ENCODE results near the gene FNDC4. TPM values are rescaled to one million over a fixed set of nuclear protein-coding genes. Genes with fewer than 3 reads are reported as not detected.

Gene FNDC4
- polyA plus RNA-seq, 1 donor = 4.2 TPM

DNA sequence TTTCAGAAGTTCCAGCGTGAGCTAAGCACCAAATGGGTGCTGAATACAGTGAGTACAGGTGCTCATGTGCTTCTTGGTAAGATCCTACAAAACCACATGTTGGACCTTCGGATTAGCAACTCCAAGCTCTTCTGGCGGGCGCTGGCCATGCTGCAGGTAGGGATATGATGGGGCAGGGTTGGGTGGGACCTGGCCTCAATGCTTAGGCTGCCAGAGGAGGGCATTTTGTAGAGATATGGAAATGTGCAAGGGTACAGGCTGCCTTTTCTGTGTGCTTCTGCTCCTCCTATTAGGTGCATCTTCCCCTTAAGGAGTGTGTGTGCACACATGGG lies 23.7 kb upstream of the FNDC4 start:
- no peak overlapping the region for H3K27ac ChIP-seq (ENCODE audit: low read length)
- no peak overlapping the region for H3K4me3 ChIP-seq (ENCODE audit: low read length)
- H3K9me3 ChIP-seq (ENCODE audit: control insufficient read depth, low read depth, low read length) = no peaks in the 10 kb centered on the region
- H3K27me3 ChIP-seq (ENCODE audit: control insufficient read depth, insufficient read depth, low read length) = peaks cover 2% of the 10 kb centered on the region
- no peak for DNase-seq
- WGBS (ENCODE audit: insufficient coverage, low lambda C conversion rate) = no CpG with 5 or more reads among the region's 4 CpGs
- H3K36me3 ChIP-seq (ENCODE audit: control insufficient read depth, insufficient read depth, low read length) = no peaks in the 10 kb centered on the region
- no peaks in the 10 kb centered on the region for H3K4me1 ChIP-seq (ENCODE audit: control insufficient read depth, insufficient read depth, low read length)

DNA sequence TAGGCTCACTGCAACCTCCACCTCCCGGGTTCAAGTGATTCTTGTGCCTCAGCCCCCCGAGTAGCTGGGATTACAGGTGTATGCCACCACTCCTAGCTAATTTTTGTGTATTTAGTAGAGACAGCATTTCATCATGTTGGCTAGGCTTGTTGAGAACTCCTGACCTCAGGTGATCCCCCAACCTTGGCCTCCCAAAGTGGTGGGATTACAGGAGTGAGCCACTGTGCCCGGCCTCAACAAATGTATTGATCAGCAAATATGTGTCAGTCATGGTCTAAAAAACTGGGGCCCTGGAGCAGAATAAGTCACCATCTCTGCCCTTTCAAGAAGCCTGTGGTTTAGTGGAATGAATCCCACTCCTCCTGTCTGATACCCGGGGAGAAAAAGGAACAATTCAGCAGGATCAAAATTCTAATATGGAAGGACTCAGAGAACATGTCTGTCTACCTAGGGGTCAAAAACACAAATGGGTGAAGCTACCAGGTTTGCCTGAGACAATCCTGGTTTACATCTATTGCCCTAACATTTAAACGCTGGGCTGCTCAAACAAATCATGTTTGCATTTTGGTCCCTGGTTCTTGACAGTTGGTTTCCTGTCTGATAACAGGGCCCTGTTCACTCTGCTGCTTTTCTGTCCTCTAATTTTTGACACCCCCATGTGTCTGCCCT lies 23.2 kb upstream of the FNDC4 start:
- DNase-seq = no peak
- no peak overlapping the region for H3K27ac ChIP-seq (ENCODE audit: low read length)
- 42% methylated on average over 2 of the region's 5 CpGs for WGBS (ENCODE audit: insufficient coverage, low lambda C conversion rate)
- no peak overlapping the region for H3K4me3 ChIP-seq (ENCODE audit: low read length)
- H3K4me1 ChIP-seq (ENCODE audit: control insufficient read depth, insufficient read depth, low read length) = no peaks in the 10 kb centered on the region
- no peaks in the 10 kb centered on the region for H3K9me3 ChIP-seq (ENCODE audit: control insufficient read depth, low read depth, low read length)
- H3K27me3 ChIP-seq (ENCODE audit: control insufficient read depth, insufficient read depth, low read length) = no peaks in the 10 kb centered on the region
- H3K36me3 ChIP-seq (ENCODE audit: control insufficient read depth, insufficient read depth, low read length) = no peaks in the 10 kb centered on the region

DNA sequence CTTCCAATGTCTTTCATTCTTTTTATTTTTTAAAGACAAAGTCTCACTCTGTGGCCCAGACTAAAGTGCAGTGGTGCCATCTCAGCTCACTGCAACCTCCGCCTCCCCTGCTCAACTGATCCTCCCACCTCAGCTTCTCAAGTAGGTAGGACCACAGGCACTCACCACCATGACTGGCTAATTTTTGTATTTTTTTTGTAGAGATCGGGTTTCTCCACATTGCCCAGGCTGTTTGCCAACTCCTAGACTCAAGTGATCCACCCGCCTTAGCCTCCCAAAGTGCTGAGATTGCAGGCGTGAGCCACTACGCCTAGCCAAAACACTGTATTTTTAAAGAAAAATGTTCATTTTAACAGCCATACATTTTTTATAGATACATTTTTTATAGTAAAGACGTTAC lies 14.3 kb upstream of the FNDC4 start:
- no peaks in the 10 kb centered on the region for H3K36me3 ChIP-seq (ENCODE audit: control insufficient read depth, insufficient read depth, low read length)
- 65% methylated on average over 2 of the region's 6 CpGs for WGBS (ENCODE audit: insufficient coverage, low lambda C conversion rate)
- H3K27ac ChIP-seq (ENCODE audit: low read length) = no peak overlapping the region
- H3K4me1 ChIP-seq (ENCODE audit: control insufficient read depth, insufficient read depth, low read length) = no peaks in the 10 kb centered on the region
- H3K27me3 ChIP-seq (ENCODE audit: control insufficient read depth, insufficient read depth, low read length) = no peaks in the 10 kb centered on the region
- no peak for DNase-seq
- H3K4me3 ChIP-seq (ENCODE audit: low read length) = no peak overlapping the region
- no peaks in the 10 kb centered on the region for H3K9me3 ChIP-seq (ENCODE audit: control insufficient read depth, low read depth, low read length)

DNA sequence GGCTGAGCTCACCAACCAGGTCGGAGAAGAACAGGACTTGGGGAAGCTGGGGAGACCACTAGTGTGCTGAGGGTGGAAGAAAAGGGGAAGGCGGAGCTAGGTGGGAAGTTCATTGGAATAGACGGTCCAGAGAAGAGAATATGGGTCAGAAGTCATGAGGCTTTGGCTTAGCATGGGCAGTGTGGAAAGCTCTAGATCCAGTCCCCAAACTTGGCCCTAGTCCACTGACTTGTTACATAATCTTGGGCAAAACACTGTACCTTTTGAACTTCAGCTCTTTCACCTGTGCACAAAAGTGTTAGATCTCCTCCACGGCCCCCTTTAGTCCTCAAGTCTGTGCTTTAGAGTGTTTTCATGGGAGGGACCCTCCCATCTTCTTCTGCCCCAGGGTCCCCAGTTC lies 12.3 kb upstream of the FNDC4 start:
- H3K27me3 ChIP-seq (ENCODE audit: control insufficient read depth, insufficient read depth, low read length) = no peaks in the 10 kb centered on the region
- H3K4me3 ChIP-seq (ENCODE audit: low read length) = no peak overlapping the region
- no peaks in the 10 kb centered on the region for H3K4me1 ChIP-seq (ENCODE audit: control insufficient read depth, insufficient read depth, low read length)
- no peaks in the 10 kb centered on the region for H3K36me3 ChIP-seq (ENCODE audit: control insufficient read depth, insufficient read depth, low read length)
- H3K27ac ChIP-seq (ENCODE audit: low read length) = no peak overlapping the region
- DNase-seq = no peak
- WGBS (ENCODE audit: insufficient coverage, low lambda C conversion rate) = 100% methylated on average over 1 of the region's 4 CpGs
- H3K9me3 ChIP-seq (ENCODE audit: control insufficient read depth, low read depth, low read length) = no peaks in the 10 kb centered on the region

DNA sequence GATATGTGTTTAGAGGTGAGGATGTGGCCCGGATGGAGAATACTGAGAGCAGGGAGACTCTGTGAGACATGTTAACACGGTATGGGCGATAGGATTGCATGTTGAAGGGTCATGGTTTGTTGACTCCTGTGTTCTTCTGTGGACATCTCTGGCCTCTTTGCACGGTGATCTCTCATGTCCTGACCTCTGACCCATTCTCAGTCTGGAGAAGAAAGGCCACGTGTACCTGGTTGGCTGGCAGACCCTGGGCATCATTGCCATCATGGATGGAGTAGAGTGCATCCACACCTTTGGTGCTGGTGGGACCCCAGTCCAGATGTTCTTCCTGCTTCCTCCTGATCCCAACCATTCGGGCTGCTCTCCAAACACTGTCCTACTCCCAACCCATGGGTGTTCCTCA lies 11.6 kb upstream of the FNDC4 start:
- no peaks in the 10 kb centered on the region for H3K4me1 ChIP-seq (ENCODE audit: control insufficient read depth, insufficient read depth, low read length)
- no peak for DNase-seq
- no CpG with 5 or more reads among the region's 6 CpGs for WGBS (ENCODE audit: insufficient coverage, low lambda C conversion rate)
- no peak overlapping the region for H3K4me3 ChIP-seq (ENCODE audit: low read length)
- H3K27me3 ChIP-seq (ENCODE audit: control insufficient read depth, insufficient read depth, low read length) = no peaks in the 10 kb centered on the region
- no peaks in the 10 kb centered on the region for H3K36me3 ChIP-seq (ENCODE audit: control insufficient read depth, insufficient read depth, low read length)
- no peaks in the 10 kb centered on the region for H3K9me3 ChIP-seq (ENCODE audit: control insufficient read depth, low read depth, low read length)
- no peak overlapping the region for H3K27ac ChIP-seq (ENCODE audit: low read length)

DNA sequence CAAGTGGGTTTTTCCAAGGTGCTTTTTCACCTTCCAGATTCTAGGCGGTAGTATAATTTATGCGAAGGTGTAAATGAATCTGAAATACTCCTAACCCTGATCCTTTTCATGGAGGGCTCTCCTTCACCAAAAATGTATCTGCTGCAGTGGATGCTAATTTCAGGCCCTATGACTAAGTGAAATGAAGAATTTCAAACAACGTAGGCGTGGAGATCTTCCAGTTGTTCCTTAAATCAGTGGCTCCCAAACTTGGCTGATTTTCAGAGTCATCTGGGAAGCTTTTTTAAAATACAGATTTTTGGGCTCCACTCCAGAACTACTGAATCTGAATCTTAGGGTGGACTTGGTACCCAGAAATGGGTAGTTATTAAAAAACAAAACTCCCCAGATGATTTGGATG lies 7.1 kb upstream of the FNDC4 start:
- no peak overlapping the region for H3K27ac ChIP-seq (ENCODE audit: low read length)
- H3K36me3 ChIP-seq (ENCODE audit: control insufficient read depth, insufficient read depth, low read length) = no peaks in the 10 kb centered on the region
- H3K9me3 ChIP-seq (ENCODE audit: control insufficient read depth, low read depth, low read length) = no peaks in the 10 kb centered on the region
- H3K4me3 ChIP-seq (ENCODE audit: low read length) = no peak overlapping the region
- H3K27me3 ChIP-seq (ENCODE audit: control insufficient read depth, insufficient read depth, low read length) = peaks cover 13% of the 10 kb centered on the region
- 80% methylated on average over 2 of the region's 4 CpGs for WGBS (ENCODE audit: insufficient coverage, low lambda C conversion rate)
- no peak for DNase-seq
- peaks cover 1% of the 10 kb centered on the region for H3K4me1 ChIP-seq (ENCODE audit: control insufficient read depth, insufficient read depth, low read length)

DNA sequence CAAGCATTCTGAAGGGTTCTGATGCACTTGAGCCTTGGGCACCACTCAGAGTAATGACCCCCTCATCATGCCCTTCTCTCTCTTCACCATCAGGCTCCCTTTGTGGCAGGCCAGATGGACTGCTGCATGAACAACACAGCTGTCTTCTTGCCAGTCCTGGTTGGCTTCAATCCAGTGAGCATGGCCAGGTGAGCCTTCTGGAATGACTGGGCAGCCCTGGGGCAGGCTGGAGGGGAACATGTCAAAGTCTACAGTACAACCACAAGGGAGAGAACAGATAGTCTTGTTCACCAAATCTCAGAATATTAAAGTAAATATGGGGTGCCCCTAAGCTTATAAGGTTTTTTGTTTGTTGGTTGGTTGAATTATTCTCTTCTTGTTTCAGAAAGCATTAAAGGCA lies 6.0 kb upstream of the FNDC4 start:
- Histone ChIP-seq H3K27ac (ENCODE audit: low read length) (no peak overlapping the region), H3K36me3 (ENCODE audit: control insufficient read depth, insufficient read depth, low read length) (no peaks in the 10 kb centered on the region), H3K9me3 (ENCODE audit: control insufficient read depth, low read depth, low read length) (no peaks in the 10 kb centered on the region), H3K4me1 (ENCODE audit: control insufficient read depth, insufficient read depth, low read length) (peaks cover 9% of the 10 kb centered on the region), H3K4me3 (ENCODE audit: low read length) (no peak overlapping the region), H3K27me3 (ENCODE audit: control insufficient read depth, insufficient read depth, low read length) (peaks cover 17% of the 10 kb centered on the region)
- no peak for DNase-seq

DNA sequence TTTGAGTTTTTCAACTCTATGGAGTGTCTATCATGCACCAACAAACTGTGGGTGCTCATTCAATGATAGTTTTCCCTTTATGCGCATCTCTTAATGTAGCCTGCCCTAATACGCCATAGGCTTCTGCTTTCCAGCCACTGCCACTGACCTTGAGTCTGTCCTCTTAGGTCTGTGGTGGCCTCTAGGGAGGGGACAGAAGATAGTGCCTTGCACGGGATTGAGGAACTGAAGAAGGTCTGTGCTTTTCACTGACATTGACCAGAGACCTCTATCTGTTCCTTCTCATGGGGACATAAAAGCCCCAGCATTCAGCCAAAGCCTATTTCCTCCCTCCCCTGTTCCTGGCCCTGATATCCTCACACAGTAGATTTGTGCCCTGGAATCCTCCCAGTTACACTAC lies 4.0 kb upstream of the FNDC4 start:
- Histone ChIP-seq H3K4me1 (ENCODE audit: control insufficient read depth, insufficient read depth, low read length) (peaks cover 12% of the 10 kb centered on the region), H3K9me3 (ENCODE audit: control insufficient read depth, low read depth, low read length) (no peaks in the 10 kb centered on the region), H3K27ac (ENCODE audit: low read length) (no peak overlapping the region), H3K36me3 (ENCODE audit: control insufficient read depth, insufficient read depth, low read length) (no peaks in the 10 kb centered on the region), H3K4me3 (ENCODE audit: low read length) (no peak overlapping the region), H3K27me3 (ENCODE audit: control insufficient read depth, insufficient read depth, low read length) (peaks cover 34% of the 10 kb centered on the region)
- WGBS (ENCODE audit: insufficient coverage, low lambda C conversion rate) = 90% methylated on average over 2 of the region's 3 CpGs
- DNase-seq = no peak

DNA sequence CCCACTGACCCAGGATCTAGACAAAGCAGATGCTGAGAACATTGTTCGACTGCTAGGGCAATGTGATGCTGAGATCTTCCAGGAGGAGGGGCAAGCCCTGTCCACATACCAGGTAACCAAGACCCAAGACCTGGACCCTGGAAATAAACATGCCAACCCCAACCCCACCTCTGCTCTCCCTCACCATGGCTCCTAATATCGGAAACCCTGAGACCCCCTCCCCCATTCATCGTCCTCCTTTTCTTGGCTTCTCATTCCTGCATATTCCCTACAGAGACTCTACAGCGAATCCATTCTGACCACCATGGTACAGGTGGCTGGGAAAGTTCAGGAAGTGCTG lies 2.3 kb upstream of the FNDC4 start:
- H3K9me3 ChIP-seq (ENCODE audit: control insufficient read depth, low read depth, low read length) = no peaks in the 10 kb centered on the region
- H3K27me3 ChIP-seq (ENCODE audit: control insufficient read depth, insufficient read depth, low read length) = peaks cover 41% of the 10 kb centered on the region
- 68% methylated on average over 3 of the region's 4 CpGs for WGBS (ENCODE audit: insufficient coverage, low lambda C conversion rate)
- no peak for DNase-seq
- H3K4me3 ChIP-seq (ENCODE audit: low read length) = no peak overlapping the region
- no peaks in the 10 kb centered on the region for H3K36me3 ChIP-seq (ENCODE audit: control insufficient read depth, insufficient read depth, low read length)
- H3K4me1 ChIP-seq (ENCODE audit: control insufficient read depth, insufficient read depth, low read length) = peaks cover 12% of the 10 kb centered on the region
- H3K27ac ChIP-seq (ENCODE audit: low read length) = no peak overlapping the region

DNA sequence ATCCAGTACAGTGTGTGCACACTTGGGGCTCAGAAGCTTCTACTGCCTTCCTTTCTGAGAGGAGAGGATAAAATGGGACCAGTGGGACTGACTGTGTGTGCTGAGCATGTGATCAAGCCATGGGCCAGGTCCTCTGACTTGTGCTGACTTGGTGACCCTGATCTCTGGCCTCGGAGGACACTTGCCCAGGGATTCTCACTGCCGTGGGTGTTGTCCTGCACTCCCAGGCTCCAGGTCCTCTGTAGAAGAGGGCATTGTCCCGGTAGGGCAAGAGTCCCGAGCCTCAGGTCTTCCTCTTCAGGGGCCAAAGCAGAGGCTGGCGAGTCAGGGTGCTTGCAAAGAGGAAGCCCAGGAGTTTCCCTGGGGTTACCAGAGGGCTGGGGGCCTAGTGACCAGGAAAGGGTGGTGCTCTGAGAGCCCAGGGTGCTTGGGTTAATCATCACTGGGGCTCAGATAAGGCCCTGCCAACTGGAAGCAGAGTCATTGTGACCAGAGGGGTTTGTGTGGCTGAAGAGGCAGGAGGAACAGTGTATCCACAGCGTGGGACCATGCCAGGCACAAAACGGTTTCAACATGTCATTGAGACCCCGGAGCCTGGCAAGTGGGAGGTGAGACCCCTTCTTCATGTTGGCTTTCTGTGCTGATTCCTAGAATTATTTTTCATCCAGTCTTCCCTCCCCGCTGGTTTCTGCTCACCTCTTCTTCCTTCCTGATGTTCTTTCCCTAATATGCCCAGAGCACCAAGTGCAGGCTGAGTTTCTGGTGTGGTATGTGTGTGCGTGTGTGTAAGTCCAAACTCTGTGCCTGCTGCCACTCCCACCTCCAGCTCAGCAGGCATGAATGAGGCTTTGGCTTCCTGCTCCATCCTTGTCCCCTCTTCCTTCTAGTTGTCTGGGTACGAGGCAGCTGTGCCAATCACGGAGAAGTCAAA lies 1.6 kb upstream of the FNDC4 start, which contains the start of gene GCKR:
GCKR (plus strand) TSS at position 483 of the 931 bp plus-strand sequence; CDS start at position 549, 66 bp downstream.
- peaks cover 12% of the 10 kb centered on the region for H3K4me1 ChIP-seq (ENCODE audit: control insufficient read depth, insufficient read depth, low read length)
- H3K27me3 ChIP-seq (ENCODE audit: control insufficient read depth, insufficient read depth, low read length) = peaks cover 41% of the 10 kb centered on the region
- no peaks in the 10 kb centered on the region for H3K36me3 ChIP-seq (ENCODE audit: control insufficient read depth, insufficient read depth, low read length)
- H3K27ac ChIP-seq (ENCODE audit: low read length) = peak within 1 kb of the TSS; percentile 16
- no CpG with 5 or more reads among the region's 12 CpGs for WGBS (ENCODE audit: insufficient coverage, low lambda C conversion rate)
- H3K4me3 ChIP-seq (ENCODE audit: low read length) = no peak within 1 kb of the TSS
- no peaks in the 10 kb centered on the region for H3K9me3 ChIP-seq (ENCODE audit: control insufficient read depth, low read depth, low read length)
- DNase-seq = peak; percentile 53 to 77
